Osteoblast (primary cell): ENCODE data around the gene GRB10. TPM values are rescaled to one million over a fixed set of nuclear protein-coding genes. Genes with fewer than 3 reads are reported as not detected.

Source experiments
- DNase-seq: peaks from one replicate; pipeline ENCODE4 v3.0.0; 2011; ENCODE audit warnings: low spot score, mixed read lengths; ENCODE audit not compliant: insufficient read length; ENCODE audit errors: missing footprints
- H2AFZ ChIP-seq: 2 replicates; pipeline ENCODE4 v1.6.0; 2011; ENCODE audit warnings: mild to moderate bottlenecking, low read length
- H3K27ac ChIP-seq: 2 replicates; pipeline ENCODE4 v1.5.1; 2011; ENCODE audit warnings: mild to moderate bottlenecking, low read depth, low read length, moderate library complexity
- H3K27me3 ChIP-seq: 2 replicates; pipeline ENCODE4 v1.6.0; 2012; ENCODE audit warnings: mild to moderate bottlenecking, control low read depth, inconsistent platforms, low read length, moderate library complexity; ENCODE audit not compliant: insufficient read depth
- H3K36me3 ChIP-seq: 2 replicates; pipeline ENCODE4 v1.5.1; 2011; ENCODE audit warnings: mild to moderate bottlenecking, low read length, control low read depth, moderate library complexity; ENCODE audit not compliant: insufficient read depth
- H3K4me1 ChIP-seq: 2 replicates; pipeline ENCODE4 v1.5.1; 2011; ENCODE audit warnings: mild to moderate bottlenecking, low read length, control low read depth, moderate library complexity; ENCODE audit not compliant: insufficient read depth
- H3K4me2 ChIP-seq: 2 replicates; pipeline ENCODE4 v1.6.0; 2011; ENCODE audit warnings: mild to moderate bottlenecking, low read length; ENCODE audit not compliant: insufficient read depth
- H3K4me3 ChIP-seq: fragments of 200-600 bp; sonication (generic); 3 replicates; pipeline ENCODE4 v1.5.1; 2012; ENCODE audit warnings: mild to moderate bottlenecking, low read length, inconsistent platforms; ENCODE audit not compliant: insufficient read depth
- H3K79me2 ChIP-seq: 2 replicates; pipeline ENCODE4 v1.6.0; 2012; ENCODE audit warnings: mild to moderate bottlenecking, low read length, control low read depth, inconsistent platforms; ENCODE audit not compliant: insufficient read depth
- H3K9me3 ChIP-seq: 2 replicates; pipeline ENCODE4 v1.5.1; 2011; ENCODE audit warnings: low read depth, low read length, control low read depth
- H4K20me1 ChIP-seq: 2 replicates; pipeline ENCODE4 v1.6.0; 2012; ENCODE audit warnings: mild to moderate bottlenecking, low read length, control low read depth; ENCODE audit not compliant: insufficient read depth
- total RNA-seq: library from RNA; depleted of rRNA; stranded (reverse); fragments of >200 nt; gene quantifications from 2 replicates; pipeline ENCODE4 v1.2.3, GENCODE V29; 2012
- TF ChIP-seq, protein P1 (sequence below): IDR thresholded peaks from 2 replicates; pipeline ENCODE4 v1.5.1; 2011; ENCODE audit warnings: mild to moderate bottlenecking, low read depth, low read length, moderate library complexity; ENCODE audit errors: extremely low read depth

GRB10 gene
- total RNA-seq, 1 donor: 62.6 TPM

DNA sequence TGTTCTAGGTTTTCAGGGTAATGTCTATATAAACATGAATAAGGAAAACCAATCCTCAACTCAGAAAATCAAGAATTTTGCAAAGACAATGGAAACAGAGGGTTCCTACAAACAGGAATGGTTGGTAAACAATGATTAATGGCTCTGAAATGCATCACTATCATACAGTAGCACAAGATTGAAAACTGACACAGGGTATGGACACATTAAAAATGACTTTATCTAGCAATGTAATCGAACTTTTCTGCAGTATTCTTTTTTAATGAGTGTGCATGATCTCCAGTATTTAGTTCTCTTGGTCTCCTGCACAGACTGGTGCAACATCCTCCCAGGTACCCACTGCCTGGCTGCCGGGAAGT, 15.9 kb downstream of the GRB10 start:
- Histone ChIP-seq H2AFZ (no peak overlapping the region), H3K79me2 (peaks cover 98% of the 10 kb centered on the region), H3K9me3 (no peaks in the 10 kb centered on the region), H3K4me3 (no peak overlapping the region), H3K36me3 (peaks cover 1% of the 10 kb centered on the region), H3K27ac (no peak overlapping the region), H4K20me1 (peaks cover 63% of the 10 kb centered on the region), H3K27me3 (no peaks in the 10 kb centered on the region), H3K4me1 (no peaks in the 10 kb centered on the region), H3K4me2 (no peak overlapping the region)
- DNase-seq: no peak
- TF ChIP-seq, protein P1, sequence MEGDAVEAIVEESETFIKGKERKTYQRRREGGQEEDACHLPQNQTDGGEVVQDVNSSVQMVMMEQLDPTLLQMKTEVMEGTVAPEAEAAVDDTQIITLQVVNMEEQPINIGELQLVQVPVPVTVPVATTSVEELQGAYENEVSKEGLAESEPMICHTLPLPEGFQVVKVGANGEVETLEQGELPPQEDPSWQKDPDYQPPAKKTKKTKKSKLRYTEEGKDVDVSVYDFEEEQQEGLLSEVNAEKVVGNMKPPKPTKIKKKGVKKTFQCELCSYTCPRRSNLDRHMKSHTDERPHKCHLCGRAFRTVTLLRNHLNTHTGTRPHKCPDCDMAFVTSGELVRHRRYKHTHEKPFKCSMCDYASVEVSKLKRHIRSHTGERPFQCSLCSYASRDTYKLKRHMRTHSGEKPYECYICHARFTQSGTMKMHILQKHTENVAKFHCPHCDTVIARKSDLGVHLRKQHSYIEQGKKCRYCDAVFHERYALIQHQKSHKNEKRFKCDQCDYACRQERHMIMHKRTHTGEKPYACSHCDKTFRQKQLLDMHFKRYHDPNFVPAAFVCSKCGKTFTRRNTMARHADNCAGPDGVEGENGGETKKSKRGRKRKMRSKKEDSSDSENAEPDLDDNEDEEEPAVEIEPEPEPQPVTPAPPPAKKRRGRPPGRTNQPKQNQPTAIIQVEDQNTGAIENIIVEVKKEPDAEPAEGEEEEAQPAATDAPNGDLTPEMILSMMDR: no peak

DNA sequence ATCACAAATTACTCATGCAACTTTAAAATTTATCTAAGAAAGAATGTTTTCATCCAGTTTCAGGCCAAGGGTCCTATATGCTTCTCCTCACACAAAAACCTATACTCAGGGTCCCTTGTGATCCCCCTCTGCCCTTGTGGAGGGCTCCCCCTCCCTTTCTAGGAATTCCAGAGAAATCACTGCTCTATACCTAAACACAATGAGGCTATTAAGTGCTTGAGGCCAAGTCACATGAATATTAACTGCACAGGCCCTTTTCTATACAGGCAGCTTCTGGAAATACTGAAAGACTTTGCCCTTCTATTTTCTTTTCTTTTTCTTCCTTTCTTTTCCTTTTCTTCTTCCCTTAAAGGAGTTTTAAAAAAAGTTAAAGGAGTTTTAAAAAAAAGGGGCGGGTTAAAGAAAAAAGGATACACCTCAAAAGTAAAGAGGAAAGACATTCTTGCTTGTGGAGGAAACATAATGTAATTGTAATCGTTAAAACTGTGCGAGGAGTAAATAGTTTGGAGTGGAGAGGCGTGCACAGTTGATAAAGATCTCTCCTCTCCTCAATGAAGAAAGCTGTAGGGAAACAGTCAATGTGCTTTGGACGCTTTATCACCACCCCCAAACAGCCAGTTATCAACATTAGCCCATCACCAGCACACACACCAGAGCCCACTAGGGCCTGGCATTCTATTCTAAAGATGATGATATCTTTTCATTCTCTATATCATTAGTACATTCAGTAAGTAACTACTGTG, 16.4 kb downstream of the GRB10 start:
- H3K36me3 ChIP-seq: peaks cover 6% of the 10 kb centered on the region
- peaks cover 63% of the 10 kb centered on the region for H4K20me1 ChIP-seq
- H3K4me3 ChIP-seq: no peak overlapping the region
- H2AFZ ChIP-seq: no peak overlapping the region
- no peak for DNase-seq
- peaks cover 98% of the 10 kb centered on the region for H3K79me2 ChIP-seq
- no peaks in the 10 kb centered on the region for H3K9me3 ChIP-seq
- no peaks in the 10 kb centered on the region for H3K4me1 ChIP-seq
- TF ChIP-seq, protein P1: no peak
- H3K4me2 ChIP-seq: no peak overlapping the region
- H3K27me3 ChIP-seq: no peaks in the 10 kb centered on the region
- no peak overlapping the region for H3K27ac ChIP-seq

DNA sequence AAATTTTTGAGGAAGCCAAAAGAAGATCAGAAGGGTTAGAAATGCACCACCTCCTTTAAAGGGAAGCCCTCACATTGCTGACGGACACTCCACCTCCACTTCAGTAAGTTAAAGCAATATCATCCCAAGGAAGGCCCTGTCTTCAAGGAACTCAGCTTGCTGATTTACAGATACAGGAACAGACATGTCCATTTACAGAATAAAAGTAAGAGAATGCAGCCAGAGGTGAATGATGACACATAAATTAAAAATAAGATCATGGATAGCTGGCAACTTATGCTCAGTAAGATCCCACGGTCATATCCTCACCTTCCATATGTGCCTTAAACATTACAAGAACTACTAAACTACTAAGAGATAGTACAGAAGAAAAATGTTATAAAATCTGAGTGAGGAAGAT, 20.4 kb downstream of the GRB10 start:
- Histone ChIP-seq H3K27ac (no peak overlapping the region), H3K36me3 (peaks cover 6% of the 10 kb centered on the region), H2AFZ (no peak overlapping the region), H3K4me3 (no peak overlapping the region), H3K4me2 (no peak overlapping the region), H3K9me3 (no peaks in the 10 kb centered on the region), H3K4me1 (no peaks in the 10 kb centered on the region), H3K27me3 (no peaks in the 10 kb centered on the region), H4K20me1 (peaks cover 46% of the 10 kb centered on the region), H3K79me2 (peaks cover 97% of the 10 kb centered on the region)
- DNase-seq: no peak
- TF ChIP-seq, protein P1: no peak

DNA sequence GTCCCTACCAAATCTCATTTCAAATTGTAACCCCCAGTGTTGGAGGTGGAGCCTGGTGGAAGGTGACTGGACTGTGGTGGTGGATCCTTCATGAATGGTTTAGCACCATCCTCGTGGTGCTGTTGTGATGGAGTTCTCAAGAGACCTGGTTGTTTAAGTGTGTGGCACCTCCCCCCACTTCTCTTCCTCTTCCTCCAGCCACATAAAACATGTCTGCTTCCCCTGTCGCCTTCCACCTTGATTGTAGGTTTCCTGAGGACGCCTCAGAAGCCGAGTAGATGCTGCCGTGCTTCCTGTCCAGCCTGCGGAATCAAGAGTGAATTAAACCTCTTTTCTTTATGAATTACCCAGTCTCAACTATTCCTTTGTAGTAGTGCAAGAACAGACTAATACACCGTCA, 21.0 kb downstream of the GRB10 start:
- peaks cover 97% of the 10 kb centered on the region for H3K79me2 ChIP-seq
- H3K36me3 ChIP-seq: peaks cover 6% of the 10 kb centered on the region
- no peak overlapping the region for H3K4me2 ChIP-seq
- no peak for DNase-seq
- H3K4me1 ChIP-seq: no peaks in the 10 kb centered on the region
- TF ChIP-seq, protein P1: no peak
- H4K20me1 ChIP-seq: peaks cover 44% of the 10 kb centered on the region
- no peak overlapping the region for H3K27ac ChIP-seq
- no peaks in the 10 kb centered on the region for H3K27me3 ChIP-seq
- H3K9me3 ChIP-seq: no peaks in the 10 kb centered on the region
- H3K4me3 ChIP-seq: no peak overlapping the region
- H2AFZ ChIP-seq: no peak overlapping the region
